ENCODE data around the gene YAF2. TPM values are rescaled to one million over a fixed set of nuclear protein-coding genes. Genes with fewer than 3 reads are reported as not detected.
A peak's percentile ranks its signal among the peaks of the same experiment; 100 is the strongest.

The YAF2 gene
- total RNA-seq, 1 donor = 19.9 TPM

- Histone ChIP-seq H3K27me3 (ENCODE audit: insufficient read depth, low read length) (no peaks in the 10 kb centered on the region), H3K79me2 (ENCODE audit: insufficient read depth, low read length) (peaks cover 31% of the 10 kb centered on the region), H4K20me1 (ENCODE audit: insufficient read depth, low read length) (no peaks in the 10 kb centered on the region), H3K4me2 (ENCODE audit: insufficient read depth, low read length) (no peak overlapping the region), H3K9me3 (ENCODE audit: low read depth, low read length) (peaks cover 2% of the 10 kb centered on the region), H2AFZ (ENCODE audit: low read length) (no peak overlapping the region), H3K4me3 (ENCODE audit: insufficient read depth, low read length) (no peak overlapping the region), H3K27ac (ENCODE audit: low read depth, low read length) (no peak overlapping the region), H3K36me3 (ENCODE audit: insufficient read depth, low read length) (peaks cover 20% of the 10 kb centered on the region), H3K4me1 (ENCODE audit: insufficient read depth, low read length) (peaks cover 13% of the 10 kb centered on the region)
- DNase-seq (ENCODE audit: insufficient read length, low spot score, missing footprints) = no peak
- TF ChIP-seq CTCF (IDR thresholded peaks at IDR 0.05; ENCODE audit: extremely low read depth, low read depth, low read length) = no peak
Measured at GRCh38 chr12:42174978-42175377, 63.1 kb downstream of the YAF2 start.

GRCh38 chr12:42173961-42174521 lies 64.0 kb downstream of the YAF2 start:
- H3K9me3 ChIP-seq (ENCODE audit: low read depth, low read length) = peaks cover 2% of the 10 kb centered on the region
- H3K36me3 ChIP-seq (ENCODE audit: insufficient read depth, low read length) = peaks cover 21% of the 10 kb centered on the region
- TF ChIP-seq CTCF (IDR thresholded peaks at IDR 0.05; ENCODE audit: extremely low read depth, low read depth, low read length) = no peak
- no peak overlapping the region for H2AFZ ChIP-seq (ENCODE audit: low read length)
- no peaks in the 10 kb centered on the region for H3K27me3 ChIP-seq (ENCODE audit: insufficient read depth, low read length)
- no peak overlapping the region for H3K27ac ChIP-seq (ENCODE audit: low read depth, low read length)
- no peak for DNase-seq (ENCODE audit: insufficient read length, low spot score, missing footprints)
- peaks cover 9% of the 10 kb centered on the region for H3K4me1 ChIP-seq (ENCODE audit: insufficient read depth, low read length)
- no peak overlapping the region for H3K4me2 ChIP-seq (ENCODE audit: insufficient read depth, low read length)
- H4K20me1 ChIP-seq (ENCODE audit: insufficient read depth, low read length) = no peaks in the 10 kb centered on the region
- H3K79me2 ChIP-seq (ENCODE audit: insufficient read depth, low read length) = peaks cover 31% of the 10 kb centered on the region
- H3K4me3 ChIP-seq (ENCODE audit: insufficient read depth, low read length) = no peak overlapping the region

- peaks cover 2% of the 10 kb centered on the region for H3K9me3 ChIP-seq (ENCODE audit: low read depth, low read length)
- H3K4me1 ChIP-seq (ENCODE audit: insufficient read depth, low read length) = peaks cover 11% of the 10 kb centered on the region
- H3K4me2 ChIP-seq (ENCODE audit: insufficient read depth, low read length) = no peak overlapping the region
- no peak for DNase-seq (ENCODE audit: insufficient read length, low spot score, missing footprints)
- no peak overlapping the region for H3K4me3 ChIP-seq (ENCODE audit: insufficient read depth, low read length)
- H4K20me1 ChIP-seq (ENCODE audit: insufficient read depth, low read length) = no peaks in the 10 kb centered on the region
- no peaks in the 10 kb centered on the region for H3K27me3 ChIP-seq (ENCODE audit: insufficient read depth, low read length)
- no peak overlapping the region for H3K27ac ChIP-seq (ENCODE audit: low read depth, low read length)
- peaks cover 21% of the 10 kb centered on the region for H3K36me3 ChIP-seq (ENCODE audit: insufficient read depth, low read length)
- H2AFZ ChIP-seq (ENCODE audit: low read length) = no peak overlapping the region
- peaks cover 31% of the 10 kb centered on the region for H3K79me2 ChIP-seq (ENCODE audit: insufficient read depth, low read length)
- TF ChIP-seq CTCF (IDR thresholded peaks at IDR 0.05; ENCODE audit: extremely low read depth, low read depth, low read length) = no peak
Measured at GRCh38 chr12:42172441-42173210, 65.4 kb downstream of the YAF2 start.

- no peak for DNase-seq (ENCODE audit: insufficient read length, low spot score, missing footprints)
- H3K4me2 ChIP-seq (ENCODE audit: insufficient read depth, low read length) = no peak overlapping the region
- no peaks in the 10 kb centered on the region for H4K20me1 ChIP-seq (ENCODE audit: insufficient read depth, low read length)
- H3K27ac ChIP-seq (ENCODE audit: low read depth, low read length) = peak overlapping the region; percentile 51
- H2AFZ ChIP-seq (ENCODE audit: low read length) = no peak overlapping the region
- H3K4me1 ChIP-seq (ENCODE audit: insufficient read depth, low read length) = peaks cover 16% of the 10 kb centered on the region
- TF ChIP-seq CTCF (IDR thresholded peaks at IDR 0.05; ENCODE audit: extremely low read depth, low read depth, low read length) = no peak
- H3K36me3 ChIP-seq (ENCODE audit: insufficient read depth, low read length) = peaks cover 16% of the 10 kb centered on the region
- H3K4me3 ChIP-seq (ENCODE audit: insufficient read depth, low read length) = no peak overlapping the region
- peaks cover 16% of the 10 kb centered on the region for H3K79me2 ChIP-seq (ENCODE audit: insufficient read depth, low read length)
- H3K9me3 ChIP-seq (ENCODE audit: low read depth, low read length) = no peaks in the 10 kb centered on the region
- H3K27me3 ChIP-seq (ENCODE audit: insufficient read depth, low read length) = no peaks in the 10 kb centered on the region
Measured at GRCh38 chr12:42167711-42168110, 70.3 kb downstream of the YAF2 start.
